ENCODE measurements around the gene FHL3. TPM values are rescaled to one million over a fixed set of nuclear protein-coding genes. Genes with fewer than 3 reads are reported as not detected.
A peak's percentile ranks its signal among the peaks of the same experiment; 100 is the strongest.

FHL3 gene
- total and polyA plus RNA-seq, 9 of the 15 experiments (the other 6 are each of a cell fraction or from before 2014, with no cell fraction given), result 6.1 to 144 (median 34.1) TPM

- TF ChIP-seq DEAF1 (CRISPR knock-in tag; IDR thresholded peaks at IDR 0.05) (no peak), HDGF (IDR thresholded peaks at IDR 0.05) (no peak), EHMT2 (IDR thresholded peaks at IDR 0.05) (no peak), GABPB1 (CRISPR knock-in tag; IDR thresholded peaks at IDR 0.05) (no peak), ZKSCAN1 (IDR thresholded peaks at IDR 0.05; ENCODE audit: low read depth, low read length) (no peak)
Measured at GRCh38 chr1:38020396-38020795, 15.1 kb upstream of the FHL3 start (continued).

- 86% methylated on average over 6 of the region's 6 CpGs for WGBS (ENCODE audit: insufficient coverage, low coverage, missing lambda C conversion rate)
- peaks cover 55% of the 10 kb centered on the region for H3K79me2 ChIP-seq (ENCODE audit: control insufficient read depth, insufficient read depth, low read length)
- H3K9me1 ChIP-seq (ENCODE audit: control insufficient read depth, insufficient read depth, low read length), result no peaks in the 10 kb centered on the region
- H3K4me1 ChIP-seq (replicated peaks in 1 of 2; ENCODE audit: control insufficient read depth in 2 of 2, insufficient read depth in 2 of 2, low read length in 2 of 2), result peaks cover 6 to 25% of the 10 kb centered on the region in 2 experiments; a peak in 3 of 5 replicates
- H3K4me2 ChIP-seq (ENCODE audit: insufficient read depth, low read length), result no peak overlapping the region
- 0 out of 2 replicates have a peak, but pooled peaks cover 7% of the 10 kb centered on the region for H4K20me1 ChIP-seq (replicated peaks; ENCODE audit: control insufficient read depth, insufficient read depth, low read length)
- ATAC-seq, result peak; percentile 64
- no peak overlapping the region for H3K4me3 ChIP-seq
- H3K9ac ChIP-seq (ENCODE audit: insufficient read depth in 1 of 2, low read depth in 2 of 2, low read length in 2 of 2), result no peak overlapping the region
- intact Hi-C loops (cut with micrococcal nuclease), result loop anchor here (1.0 kb wide), 1 partner anchor 29 kb away; the partner anchor contains the start of gene SF3A3
- H3K9me3 ChIP-seq (replicated peaks; ENCODE audit: control insufficient read depth, insufficient read depth, low read depth, low read length), result no peaks in the 10 kb centered on the region
- FAIRE-seq, result peak; percentile 6
- POLR2A ChIA-PET, result interaction anchor here (0.8 to 1.8 kb wide), 6 partner anchors 8 to 24 kb away, joined by 3 to 12 read pairs (median 4); no protein-coding TSS in a partner anchor
- no peak overlapping the region for H2AFZ ChIP-seq (ENCODE audit: low read depth, low read length)
- H3K27me3 ChIP-seq (ENCODE audit: control insufficient read depth in 2 of 2, insufficient read depth in 2 of 2, low read length in 2 of 2), result no peaks in the 10 kb centered on the region
- BruUV-seq (replicated peaks), result no TSS peak
- CTCF ChIA-PET (ENCODE audit: low intra/inter-chr PET ratio), result interaction anchor here (0.7 to 1.9 kb wide), 6 partner anchors 29 to 1460 kb away, joined by 3 to 10 read pairs (median 4); partner anchors contain the start of gene SF3A3
- in situ Hi-C loops (cut with MboI), result no loop called here
- peak in 1 of 4 experiments; percentile 51 for DNase-seq (ENCODE audit: extremely low read depth in 1 of 4, low spot score in 3 of 4)
- no peak overlapping the region for H3K27ac ChIP-seq (ENCODE audit: extremely low read depth, low read depth, low read length)
- H3K36me3 ChIP-seq (ENCODE audit: control insufficient read depth, insufficient read depth, low read length), result peaks cover 98% of the 10 kb centered on the region
- TF ChIP-seq SAFB2 (IDR thresholded peaks at IDR 0.05; ENCODE audit: borderline replicate concordance, low read depth, low read length, severe bottlenecking), result no peak
- TF ChIP-seq TAF9B (IDR thresholded peaks at IDR 0.05; ENCODE audit: partially characterized antibody), result no peak
- TF ChIP-seq NR2C1 (IDR thresholded peaks at IDR 0.05), result 0 out of 2 replicates have a peak, but pooled peaks have one; percentile 2
- no peak for TF ChIP-seq NR2C1 (tag; IDR thresholded peaks at IDR 0.05)
- TF ChIP-seq SOX6 (IDR thresholded peaks at IDR 0.05), result 0 out of 2 replicates have a peak, but pooled peaks have one; percentile 11
- no peak for TF ChIP-seq RHOXF2B (CRISPR knock-in tag; conservative IDR thresholded peaks at IDR 0.05)
- TF ChIP-seq THAP7 (CRISPR knock-in tag; IDR thresholded peaks at IDR 0.05), result no peak
- no peak for TF ChIP-seq RBM15 (IDR thresholded peaks at IDR 0.05; ENCODE audit: insufficient read depth, low read length)
- TF ChIP-seq SLC30A9 (CRISPR knock-in tag; IDR thresholded peaks at IDR 0.05), result no peak
- TF ChIP-seq GABPA (tag; conservative IDR thresholded peaks at IDR 0.05; ENCODE audit: low read depth), result peak; percentile 33; the same call in 1 of the 2 replicates
- TF ChIP-seq DEAF1 (CRISPR knock-in tag; IDR thresholded peaks at IDR 0.05), result peak; percentile 62; the same call in 1 of the 2 replicates
- peak; percentile 65 for TF ChIP-seq ZNF24 (IDR thresholded peaks at IDR 0.05)
Measured at GRCh38 chr1:38018864-38019343, 13.6 kb upstream of the FHL3 start.
